HG02642 (cell line): ENCODE measurements around the gene CPD.
A peak's percentile ranks its signal among the peaks of the same experiment; 100 is the strongest.
"Not testable (repeated sequence)": the region's sequence is repeated elsewhere in the genome, so short reads cannot be mapped to it uniquely, and the experiment has no call there.

Experiments
- ATAC-seq: cut with Tn5 transposase; IDR thresholded peaks from one replicate; pipeline ENCODE4 v1.9.1; 2021; ENCODE audit warnings: mild to moderate bottlenecking; ENCODE audit not compliant: unreplicated experiment, poor library complexity

Gene CPD

DNA sequence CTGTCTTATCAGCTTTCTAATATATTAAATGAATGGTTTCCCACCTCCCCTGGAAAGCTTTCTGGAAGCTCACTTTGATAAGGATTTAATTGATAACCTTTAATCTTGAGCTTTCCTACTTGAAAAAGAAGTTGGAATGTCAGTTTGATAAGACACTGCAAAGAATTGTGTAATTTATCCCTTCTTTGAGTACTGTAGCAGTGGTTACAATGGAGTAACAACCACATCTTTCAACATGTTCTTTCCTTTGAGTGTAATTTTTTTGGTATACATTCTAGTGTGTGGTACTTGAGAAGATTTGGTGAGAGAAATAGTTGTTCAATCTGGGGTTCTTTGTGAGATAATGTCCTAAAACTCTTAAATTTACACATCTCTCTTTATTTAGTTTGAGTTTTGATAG lies 43.4 kb downstream of the CPD start:
- ATAC-seq: no peak

DNA sequence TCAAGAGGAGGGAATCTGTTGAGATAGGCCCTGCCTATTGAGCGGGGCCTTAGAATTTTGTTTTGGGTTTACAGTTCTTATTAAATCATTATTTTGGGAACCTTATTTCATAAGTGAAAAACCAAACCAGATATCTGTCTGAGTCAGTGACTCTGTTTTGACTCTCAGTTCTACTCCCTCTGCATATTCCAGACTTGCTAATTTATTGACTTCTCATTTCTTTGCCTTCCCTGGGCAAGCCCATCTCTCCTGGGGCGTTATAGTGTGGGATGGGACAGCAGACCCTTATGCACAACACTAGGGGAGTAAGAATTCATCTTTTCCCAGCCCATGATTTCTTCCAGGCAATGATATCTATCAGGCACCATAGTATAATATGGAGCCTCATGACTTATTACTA lies 45.7 kb downstream of the CPD start:
- no peak for ATAC-seq

DNA sequence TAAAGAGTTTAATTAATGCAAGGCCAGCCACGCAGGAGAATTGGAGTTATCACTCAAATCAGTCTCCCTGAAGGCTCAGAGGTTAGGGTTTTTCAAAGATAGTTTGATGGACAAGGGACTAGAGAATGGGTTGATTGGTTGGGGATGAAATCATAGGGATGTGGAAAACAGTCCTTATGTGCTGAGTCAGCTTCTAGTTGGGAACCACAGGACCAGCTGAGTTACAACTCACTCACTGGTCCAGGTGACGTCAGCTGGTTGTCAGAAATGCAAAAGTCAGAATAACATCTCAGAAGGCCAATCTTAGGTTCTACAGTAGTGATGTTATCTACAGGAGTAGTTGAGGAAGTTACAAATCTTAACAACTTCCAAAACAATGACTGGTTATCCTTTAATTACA lies 47.6 kb downstream of the CPD start:
- no peak for ATAC-seq

DNA sequence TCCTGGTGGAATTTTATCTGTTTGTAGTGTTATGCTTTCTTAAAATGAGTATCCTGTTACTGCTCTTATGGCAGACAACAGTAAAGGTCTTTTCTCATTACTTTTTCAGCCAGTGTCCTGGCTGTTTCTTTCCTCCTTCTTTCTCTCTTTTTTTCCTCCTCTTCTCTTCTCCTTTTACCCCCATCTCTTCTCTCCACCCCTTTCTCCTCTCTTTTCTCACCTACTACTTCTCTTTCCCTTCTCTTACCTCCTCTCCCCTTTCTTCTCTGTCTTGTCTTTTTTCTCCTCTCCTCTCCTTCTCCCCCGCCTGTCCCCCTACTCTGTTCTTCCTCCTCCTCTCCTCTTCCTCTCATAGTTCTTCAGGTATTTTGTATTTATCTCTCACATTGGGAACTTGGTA lies 48.9 kb downstream of the CPD start:
- no peak for ATAC-seq

DNA sequence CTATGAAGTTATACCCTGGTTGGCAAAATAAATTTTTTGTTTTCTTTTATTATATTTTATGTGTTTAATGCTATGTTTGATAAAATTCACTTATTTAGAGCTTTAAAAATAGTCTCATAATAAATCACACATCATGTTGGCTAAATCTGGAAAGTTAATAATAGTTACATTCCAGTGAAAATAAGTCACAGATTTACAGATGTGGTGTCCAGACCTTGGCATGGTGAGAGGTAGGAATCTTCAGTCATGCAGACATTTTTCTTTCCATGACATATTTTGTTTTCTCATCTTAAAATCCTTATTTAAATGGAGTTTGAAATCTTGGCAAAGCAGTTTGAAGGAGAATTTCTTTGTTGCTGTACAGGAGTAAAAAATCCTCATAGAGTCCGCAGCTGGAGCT lies 50.4 kb downstream of the CPD start:
- ATAC-seq: no peak

DNA sequence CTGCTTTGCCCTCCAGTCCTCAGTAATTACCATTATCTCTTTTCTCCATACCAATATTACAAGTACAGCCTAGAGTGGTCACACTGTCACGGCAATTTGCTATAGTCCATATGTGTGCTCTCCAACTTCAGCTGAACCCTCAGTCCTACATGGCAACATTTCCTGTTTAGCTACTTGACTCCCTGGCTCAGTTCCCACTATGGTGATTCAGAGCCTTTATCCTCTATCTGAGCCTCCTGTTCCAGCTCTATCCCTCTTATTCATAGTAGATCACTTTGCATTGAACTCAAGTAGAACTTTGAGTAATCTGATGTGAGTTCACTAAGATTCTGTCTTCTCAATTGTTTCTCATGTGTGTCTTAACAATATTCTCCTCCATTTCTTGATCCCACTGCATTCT lies 54.8 kb downstream of the CPD start:
- no peak for ATAC-seq

DNA sequence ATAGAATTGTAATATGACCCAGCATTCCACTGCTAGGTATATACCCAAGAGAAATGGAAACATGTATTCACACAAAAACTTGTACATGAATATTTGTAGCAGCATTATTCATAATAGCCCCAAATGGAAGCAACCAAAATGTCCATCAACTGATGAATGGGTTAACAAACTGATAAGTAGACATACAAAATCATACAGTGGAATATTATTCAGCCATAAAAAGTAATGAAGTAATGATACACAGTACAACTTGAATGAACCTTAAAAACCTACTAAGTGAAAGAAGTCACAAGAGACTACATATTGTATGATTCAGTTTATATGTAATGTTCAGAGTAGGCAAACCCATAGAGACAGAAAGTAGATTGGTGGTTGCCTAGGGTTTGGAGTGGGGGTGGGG lies 58.0 kb downstream of the CPD start:
- no peak for ATAC-seq

DNA sequence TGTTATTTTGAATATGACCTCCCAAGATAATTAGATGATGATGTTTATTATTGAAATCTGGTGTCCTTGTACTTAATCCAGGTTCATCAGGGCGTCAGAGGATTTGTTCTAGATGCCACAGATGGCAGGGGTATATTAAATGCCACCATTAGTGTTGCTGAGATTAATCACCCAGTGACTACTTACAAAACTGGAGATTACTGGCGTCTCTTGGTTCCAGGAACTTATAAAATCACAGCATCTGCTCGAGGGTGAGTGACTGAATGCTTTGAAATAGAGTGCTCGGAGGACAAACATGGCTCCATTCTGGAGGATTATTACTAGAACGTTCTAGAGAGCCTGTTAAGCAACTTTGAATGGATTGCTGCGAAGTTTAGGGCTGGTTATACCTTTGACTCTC lies 65.0 kb downstream of the CPD start:
- ATAC-seq: no peak

DNA sequence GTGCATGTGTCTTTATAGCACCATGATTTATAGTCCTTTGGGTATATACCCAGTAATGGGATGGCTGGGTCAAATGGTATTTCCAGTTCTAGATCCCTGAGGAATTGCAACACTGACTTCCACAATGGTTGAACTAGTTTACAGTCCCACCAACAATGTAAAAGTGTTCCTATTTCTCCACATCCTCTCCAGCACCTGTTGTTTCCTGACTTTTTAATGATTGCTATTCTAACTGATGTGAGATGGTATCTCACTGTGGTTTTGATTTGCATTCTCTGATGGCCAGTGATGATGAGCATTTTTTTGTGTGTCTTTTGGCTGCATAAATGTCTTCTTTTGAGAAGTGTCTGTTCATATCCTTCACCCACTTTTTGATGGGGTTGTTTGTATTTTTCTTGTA lies 67.9 kb downstream of the CPD start:
- ATAC-seq: not testable (repeated sequence)

DNA sequence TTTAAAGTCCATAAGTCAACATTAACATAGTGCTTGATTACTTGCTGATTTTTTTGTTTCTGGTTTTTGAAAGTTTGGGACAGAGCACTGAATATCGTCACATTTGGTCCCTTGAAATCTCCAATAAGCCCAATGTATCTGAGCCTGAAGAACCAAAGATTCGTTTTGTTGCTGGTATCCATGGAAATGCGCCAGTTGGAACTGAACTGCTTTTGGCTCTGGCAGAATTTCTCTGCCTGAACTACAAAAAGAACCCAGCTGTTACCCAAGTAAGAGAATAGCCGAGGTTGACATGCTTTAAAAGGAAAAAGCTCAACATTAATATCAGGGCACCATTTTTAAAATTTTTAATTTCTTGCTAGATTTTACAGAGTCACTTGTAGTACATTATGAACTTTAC lies 70.8 kb downstream of the CPD start:
- no peak for ATAC-seq

DNA sequence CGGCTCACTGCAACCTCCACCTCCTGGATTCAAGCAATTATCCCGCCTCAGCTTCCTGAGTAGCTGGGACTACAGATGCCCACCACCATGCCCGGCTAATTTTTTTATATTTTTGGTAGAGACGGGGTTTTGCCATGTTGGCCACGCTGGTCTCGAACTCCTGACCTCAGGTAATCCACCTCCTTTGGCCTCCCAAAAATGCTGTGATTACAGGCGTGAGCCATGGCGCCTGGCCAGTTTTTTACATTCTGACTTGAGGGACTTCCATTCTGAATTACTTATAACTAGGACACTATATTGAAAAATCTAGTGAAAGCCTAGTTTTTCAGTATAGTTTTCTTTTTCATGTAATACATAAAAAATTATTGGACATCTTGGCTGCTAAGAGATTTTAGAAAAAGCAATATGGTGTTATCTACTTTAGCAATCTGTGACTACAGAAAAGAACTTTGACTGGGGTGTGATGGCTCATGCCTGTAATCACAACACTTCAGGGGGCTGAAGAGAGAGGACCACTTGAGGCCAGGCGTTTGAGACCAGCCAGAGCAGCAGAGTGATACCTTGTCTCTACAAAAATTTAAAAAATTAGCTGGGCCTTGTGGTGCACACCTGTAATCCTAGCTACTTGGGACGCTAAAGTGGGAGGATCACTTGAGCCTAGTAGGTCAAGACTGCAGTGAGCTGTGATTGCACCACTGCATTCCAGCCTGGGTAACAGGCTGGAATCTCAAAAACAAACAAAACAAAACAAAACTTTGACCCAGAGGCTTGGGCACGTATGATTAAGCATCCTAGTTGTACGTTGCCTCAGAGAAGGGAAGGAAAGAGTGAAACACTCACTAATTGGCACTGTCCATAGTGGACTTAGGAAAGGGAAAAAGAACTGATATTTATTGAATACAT lies 71.6 kb downstream of the CPD start:
- ATAC-seq: no peak

DNA sequence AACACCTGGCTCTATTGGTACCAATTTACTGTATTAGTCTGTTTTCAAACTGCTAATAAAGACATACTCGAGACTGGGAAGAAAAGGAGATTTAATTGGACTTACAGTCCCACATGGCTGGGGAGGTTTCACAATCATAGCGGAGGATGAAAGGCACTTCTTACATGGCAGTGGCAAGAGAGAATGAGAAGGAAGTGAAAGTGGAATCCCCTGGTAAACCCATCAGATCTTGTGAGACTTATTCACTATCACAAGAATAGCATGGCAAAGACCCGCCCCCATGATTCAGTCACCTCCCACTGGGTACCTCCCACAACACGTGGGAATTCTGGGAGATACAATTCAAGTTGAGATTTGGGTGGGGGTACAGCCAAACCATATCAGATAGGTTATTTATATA lies 75.9 kb downstream of the CPD start:
- no peak for ATAC-seq

DNA sequence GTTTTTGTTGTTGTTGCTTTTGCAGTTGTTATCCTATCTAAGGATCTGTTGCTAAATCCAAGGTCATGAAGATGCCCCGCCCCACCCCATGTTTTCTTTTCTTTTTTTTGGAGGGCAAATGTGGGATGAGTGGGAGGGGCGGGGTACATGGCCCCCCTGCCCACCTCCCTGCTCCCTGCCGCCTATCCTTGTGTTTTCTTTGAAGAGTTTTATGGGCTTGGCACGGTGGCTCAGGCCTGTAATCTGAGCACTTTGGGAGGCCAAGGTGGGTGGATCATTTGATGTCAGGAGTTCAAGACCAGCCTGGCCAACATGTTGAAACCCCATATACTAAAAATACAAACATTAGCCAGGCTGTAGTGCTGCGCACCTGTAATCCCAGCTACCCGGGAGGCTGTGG lies 79.6 kb downstream of the CPD start:
- ATAC-seq: no peak

DNA sequence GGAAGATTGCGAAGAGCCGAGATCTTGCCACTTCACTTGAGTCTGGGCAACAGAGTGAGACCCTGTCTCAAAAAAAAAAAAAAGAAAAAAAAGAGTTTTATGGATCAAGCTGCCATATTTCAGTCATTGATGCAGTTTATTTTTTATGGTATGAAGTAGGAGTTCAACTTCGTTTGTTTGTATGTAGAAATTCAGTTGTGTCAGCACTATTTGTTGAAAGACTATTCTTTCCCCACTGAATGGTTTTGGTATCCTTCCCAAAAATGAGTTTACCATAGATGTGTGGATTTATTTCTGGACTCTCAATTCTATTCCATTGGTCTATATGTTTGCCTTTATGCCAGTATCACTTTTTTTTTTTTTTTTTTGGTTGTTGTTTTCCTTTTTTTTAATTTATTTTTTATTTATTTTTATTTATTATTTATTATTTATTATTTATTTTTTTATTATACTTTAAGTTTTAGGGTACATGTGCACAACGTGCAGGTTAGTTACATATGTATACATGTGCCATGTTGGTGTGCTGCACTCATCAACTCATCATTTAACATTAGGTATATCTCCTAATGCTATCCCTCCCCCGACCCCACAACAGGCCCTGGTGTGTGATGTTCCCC lies 80.2 kb downstream of the CPD start:
- ATAC-seq: not testable (repeated sequence)

DNA sequence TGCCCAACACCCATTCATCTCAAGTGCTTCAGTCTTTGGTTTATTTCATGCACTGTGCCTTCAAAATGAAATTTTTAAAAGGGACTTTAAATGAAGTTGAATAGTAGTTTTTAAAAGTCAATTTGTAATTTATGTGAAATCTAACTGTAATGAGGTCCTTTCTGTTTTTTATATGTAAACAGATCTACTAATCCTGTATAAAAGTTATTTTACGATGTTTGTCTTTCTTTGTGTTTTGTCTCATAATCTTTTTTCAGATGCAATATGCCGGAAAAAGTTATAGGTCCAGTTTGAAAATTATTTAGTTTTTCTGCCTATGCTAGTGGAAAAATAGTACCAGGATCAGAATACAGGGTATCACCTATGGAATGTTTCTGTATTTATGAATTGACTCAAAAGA lies 89.7 kb downstream of the CPD start:
- no peak for ATAC-seq

DNA sequence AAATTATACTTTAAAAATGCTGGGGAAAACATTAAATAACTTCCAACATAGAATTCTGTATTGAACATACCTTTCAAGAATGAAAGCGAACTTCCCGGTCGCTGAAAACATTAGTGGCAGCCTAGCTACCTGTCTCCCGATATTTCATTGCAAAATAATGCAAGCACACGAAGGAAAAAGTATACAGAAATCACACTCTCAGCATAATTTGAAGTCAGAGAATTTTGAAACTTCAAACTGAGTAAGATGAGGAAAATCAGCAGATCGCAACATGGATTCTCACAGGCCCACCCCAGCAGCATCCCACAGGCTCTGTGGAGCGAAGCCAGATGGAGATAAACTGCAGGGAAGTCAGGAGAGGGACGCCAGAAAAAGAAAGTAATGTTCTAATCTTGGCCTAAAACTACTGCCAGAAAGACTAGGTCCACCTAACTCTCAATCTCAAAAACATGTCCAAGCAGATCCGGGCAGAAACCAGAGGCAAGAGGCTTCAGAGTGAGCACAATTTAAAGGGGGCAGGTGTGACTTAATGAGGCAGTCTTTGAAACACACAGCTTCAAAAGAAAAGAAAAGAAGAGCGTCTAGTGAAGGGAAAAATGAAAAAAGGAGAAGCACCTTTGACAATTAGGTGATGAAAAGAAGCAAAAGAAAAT lies 93.6 kb downstream of the CPD start:
- no peak for ATAC-seq

DNA sequence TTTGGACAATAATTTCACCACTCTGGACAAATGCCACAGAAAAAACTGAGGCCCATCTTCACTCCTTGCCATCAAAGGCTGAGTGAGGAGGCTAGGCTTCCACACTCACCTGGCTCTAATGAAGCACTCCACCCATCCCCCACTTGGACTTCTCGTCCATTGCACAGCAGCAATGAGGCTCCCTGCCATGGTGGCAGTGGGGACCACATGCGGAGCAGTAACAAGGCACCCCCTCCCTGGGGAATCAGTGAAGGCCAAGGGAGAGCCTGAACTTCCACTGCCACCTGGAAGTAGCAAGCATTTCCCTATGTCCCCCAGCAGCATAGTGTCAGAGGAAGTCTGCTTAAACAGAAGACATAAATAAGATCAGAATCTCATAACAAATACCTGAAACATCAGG lies 96.5 kb downstream of the CPD start:
- no peak for ATAC-seq

DNA sequence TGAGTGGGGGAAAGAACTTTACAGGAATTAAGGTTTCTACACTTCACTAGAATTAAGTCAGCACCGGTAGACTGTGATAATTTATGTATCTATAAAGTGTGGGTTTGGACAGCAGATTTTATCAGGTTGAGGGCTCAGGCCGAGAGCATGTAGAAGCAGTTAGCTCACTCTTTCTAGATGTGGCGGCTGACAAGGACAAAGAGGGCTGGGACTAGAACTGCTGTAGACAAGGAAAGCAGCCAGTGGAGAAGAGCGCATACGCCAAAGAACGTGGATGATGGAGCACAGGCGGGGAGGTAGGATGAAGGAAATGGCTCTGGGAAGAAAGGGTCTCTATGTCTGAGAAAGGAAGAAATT lies 98.0 kb downstream of the CPD start:
- peak; percentile 10 for ATAC-seq

DNA sequence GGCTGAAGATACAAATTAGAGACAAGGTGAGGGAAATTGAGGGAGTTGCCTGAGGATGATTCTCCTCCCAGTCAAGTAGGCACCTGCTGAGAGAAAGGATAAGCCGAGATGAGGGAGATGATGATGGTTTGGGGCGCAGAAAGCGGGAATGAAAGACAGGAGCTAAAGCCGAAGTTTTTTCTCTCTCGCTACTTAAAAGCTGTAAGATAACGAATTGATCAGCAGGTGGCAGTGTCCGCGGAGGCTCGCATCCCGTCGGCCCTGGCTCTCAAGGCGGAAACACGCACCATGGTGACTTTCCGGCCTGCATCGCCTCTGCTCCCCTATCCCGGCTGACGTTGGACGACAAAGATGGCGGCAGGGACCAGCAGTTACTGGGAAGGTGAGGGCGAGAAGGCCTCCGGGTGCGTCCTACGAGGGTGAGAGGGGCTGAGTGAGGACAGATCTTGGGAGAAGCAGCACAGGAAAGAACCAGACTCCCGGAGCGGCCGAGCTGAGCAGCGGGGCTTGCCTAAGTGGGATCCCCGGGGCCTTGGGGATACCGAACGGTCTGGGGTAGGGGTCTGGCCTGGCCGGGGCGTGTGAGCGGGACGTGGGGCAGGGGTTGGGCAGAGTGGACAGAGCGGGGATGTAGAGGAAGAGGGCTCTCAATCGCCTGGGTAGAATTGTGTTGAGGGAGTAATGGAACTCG lies 98.5 kb downstream of the CPD start, which contains the start of gene GOSR1:
TSS of gene GOSR1 (plus strand) at position 326 of the 691 bp plus-strand sequence. CDS start at position 352, 26 bp downstream.
- peak; percentile 98 for ATAC-seq

DNA sequence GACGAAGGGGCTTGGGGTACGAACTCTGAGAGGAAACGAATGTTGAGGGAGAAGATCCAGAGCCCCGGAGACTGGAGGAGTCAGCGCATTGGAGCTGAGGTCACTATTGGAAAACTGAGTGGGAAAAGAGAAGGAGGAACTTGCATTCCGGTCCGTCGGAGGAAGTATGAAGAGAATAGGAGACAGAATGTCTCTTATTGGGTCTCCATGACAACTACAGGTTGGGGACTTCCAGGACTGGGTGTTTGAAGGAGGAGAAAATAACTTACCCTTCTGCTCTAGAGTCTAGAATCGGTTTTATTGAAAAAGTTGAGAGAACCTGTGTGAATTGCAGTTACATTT lies 99.0 kb downstream of the CPD start:
- ATAC-seq: no peak

DNA sequence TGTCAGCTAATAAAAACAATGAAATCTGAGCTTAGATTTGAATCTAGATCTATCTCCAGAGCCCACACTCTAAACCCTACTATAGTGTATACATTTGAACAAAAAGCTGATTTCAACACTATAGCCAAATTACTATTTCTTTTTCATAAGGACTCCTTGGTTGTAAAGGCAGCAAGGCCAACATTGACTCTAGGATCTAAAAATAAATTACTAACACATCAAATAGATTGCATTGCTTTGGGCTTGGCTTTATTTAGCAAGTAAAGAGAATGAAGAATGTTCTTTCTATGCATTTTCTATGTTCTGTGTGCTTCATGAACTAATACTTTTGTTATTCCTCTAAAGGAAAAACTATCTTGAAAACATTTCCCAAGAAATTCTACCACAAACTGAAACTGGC lies 103.8 kb downstream of the CPD start:
- no peak for ATAC-seq
